Fibroblast of mammary gland (primary cell): ENCODE data around the gene PGPEP1.

Source experiments
- DNase-seq: peaks from one replicate; pipeline ENCODE4 v3.0.0-alpha.2; 2010; ENCODE audit warnings: low read depth
- H3K4me3 ChIP-seq: 2 replicates; pipeline ENCODE4 v1.5.1; 2011; ENCODE audit warnings: low read depth, mild to moderate bottlenecking, low read length, moderate library complexity; ENCODE audit not compliant: control insufficient read depth
- TF ChIP-seq, protein P1 (sequence below): conservative IDR thresholded peaks from 2 replicates; pipeline ENCODE4 v1.5.1; 2011; ENCODE audit warnings: low read depth, low read length, inconsistent platforms; ENCODE audit not compliant: control insufficient read depth, insufficient read depth

PGPEP1 gene

DNA sequence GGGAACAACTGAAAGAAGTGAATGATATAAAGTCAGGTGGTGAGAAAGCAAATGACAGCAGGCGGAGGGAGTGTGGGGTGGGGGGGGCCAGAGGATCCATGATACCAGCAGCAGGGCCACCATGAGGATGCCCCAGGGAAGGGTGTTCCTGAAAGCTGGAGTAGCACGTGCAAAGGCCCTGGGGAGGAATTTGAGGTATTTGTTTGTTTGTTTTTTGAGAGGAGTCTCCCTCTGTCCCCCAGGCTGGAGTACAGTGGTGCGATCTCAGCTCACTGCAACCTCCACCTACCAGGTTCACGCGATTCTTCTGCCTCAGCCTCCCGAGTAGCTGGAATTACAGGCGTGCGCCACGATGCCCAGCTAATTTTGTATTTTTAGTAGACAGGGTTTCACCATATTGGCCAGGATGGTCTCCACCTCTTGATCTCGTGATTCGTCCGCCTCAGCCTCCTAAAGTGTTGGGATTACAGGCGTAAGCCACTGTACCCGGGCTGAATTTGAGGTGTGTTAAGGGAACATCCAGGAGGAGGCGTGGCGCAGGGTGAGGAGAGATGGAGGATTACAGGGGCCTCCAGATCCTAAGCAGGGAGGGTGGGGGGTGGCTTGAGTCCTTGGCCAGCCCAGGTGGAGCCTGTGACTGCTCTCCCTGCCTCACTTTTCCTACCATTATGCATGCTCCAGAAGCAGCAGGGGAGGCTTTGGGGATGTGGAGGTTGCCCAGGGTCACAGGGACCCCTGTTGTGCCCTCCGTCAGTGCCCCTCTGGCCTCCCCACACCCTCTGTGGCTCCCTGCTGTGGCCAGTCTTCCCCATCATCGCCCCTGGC, 46.5 kb upstream of the PGPEP1 start:
- TF ChIP-seq, protein P1, sequence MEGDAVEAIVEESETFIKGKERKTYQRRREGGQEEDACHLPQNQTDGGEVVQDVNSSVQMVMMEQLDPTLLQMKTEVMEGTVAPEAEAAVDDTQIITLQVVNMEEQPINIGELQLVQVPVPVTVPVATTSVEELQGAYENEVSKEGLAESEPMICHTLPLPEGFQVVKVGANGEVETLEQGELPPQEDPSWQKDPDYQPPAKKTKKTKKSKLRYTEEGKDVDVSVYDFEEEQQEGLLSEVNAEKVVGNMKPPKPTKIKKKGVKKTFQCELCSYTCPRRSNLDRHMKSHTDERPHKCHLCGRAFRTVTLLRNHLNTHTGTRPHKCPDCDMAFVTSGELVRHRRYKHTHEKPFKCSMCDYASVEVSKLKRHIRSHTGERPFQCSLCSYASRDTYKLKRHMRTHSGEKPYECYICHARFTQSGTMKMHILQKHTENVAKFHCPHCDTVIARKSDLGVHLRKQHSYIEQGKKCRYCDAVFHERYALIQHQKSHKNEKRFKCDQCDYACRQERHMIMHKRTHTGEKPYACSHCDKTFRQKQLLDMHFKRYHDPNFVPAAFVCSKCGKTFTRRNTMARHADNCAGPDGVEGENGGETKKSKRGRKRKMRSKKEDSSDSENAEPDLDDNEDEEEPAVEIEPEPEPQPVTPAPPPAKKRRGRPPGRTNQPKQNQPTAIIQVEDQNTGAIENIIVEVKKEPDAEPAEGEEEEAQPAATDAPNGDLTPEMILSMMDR: no peak
- no peak for DNase-seq
- no peak overlapping the region for H3K4me3 ChIP-seq

DNA sequence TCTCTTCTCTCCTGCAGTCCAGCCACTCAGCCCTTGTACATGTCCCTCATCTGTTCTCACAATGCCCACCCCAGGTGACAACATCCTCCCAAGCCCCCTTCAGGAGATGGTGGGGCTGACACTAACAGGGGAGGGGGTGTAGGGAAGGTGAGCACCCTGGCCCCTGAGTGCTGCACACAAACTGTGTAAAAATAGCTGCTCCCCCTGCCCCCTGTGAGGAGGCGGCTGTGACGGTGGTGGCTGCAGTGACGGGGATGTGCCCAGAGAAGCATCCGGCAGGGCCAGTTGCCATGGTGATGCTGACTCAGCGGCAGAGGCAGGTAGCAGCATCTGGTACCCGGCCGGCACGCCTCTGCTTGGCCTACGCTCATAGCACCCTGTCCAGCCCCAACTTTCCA, 45.9 kb upstream of the PGPEP1 start:
- TF ChIP-seq, protein P1: no peak
- DNase-seq: no peak
- no peak overlapping the region for H3K4me3 ChIP-seq

- DNase-seq: no peak
- TF ChIP-seq, protein P1: no peak
- no peak overlapping the region for H3K4me3 ChIP-seq
Measured at GRCh38 chr19:18295034-18295451, 45.4 kb upstream of the PGPEP1 start.

DNA sequence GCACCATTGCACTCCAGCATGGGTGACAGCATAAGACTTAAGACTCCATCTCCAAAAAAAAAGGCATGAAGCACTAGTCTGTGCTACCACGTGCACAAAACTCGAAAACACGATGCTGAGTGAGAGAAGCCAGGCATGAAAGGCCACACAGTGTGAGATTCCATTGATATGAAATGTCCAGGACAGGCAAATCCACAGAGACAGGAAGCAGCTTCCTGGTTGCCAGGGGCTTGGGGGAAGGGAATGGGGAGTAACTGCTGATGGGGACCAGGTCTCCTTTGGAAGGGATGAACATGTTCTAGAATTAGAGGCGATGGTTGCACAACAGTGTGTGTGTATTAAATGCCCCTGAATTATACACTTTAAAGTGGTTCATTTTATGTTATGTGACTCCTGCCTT, 43.1 kb upstream of the PGPEP1 start:
- DNase-seq: no peak

DNA sequence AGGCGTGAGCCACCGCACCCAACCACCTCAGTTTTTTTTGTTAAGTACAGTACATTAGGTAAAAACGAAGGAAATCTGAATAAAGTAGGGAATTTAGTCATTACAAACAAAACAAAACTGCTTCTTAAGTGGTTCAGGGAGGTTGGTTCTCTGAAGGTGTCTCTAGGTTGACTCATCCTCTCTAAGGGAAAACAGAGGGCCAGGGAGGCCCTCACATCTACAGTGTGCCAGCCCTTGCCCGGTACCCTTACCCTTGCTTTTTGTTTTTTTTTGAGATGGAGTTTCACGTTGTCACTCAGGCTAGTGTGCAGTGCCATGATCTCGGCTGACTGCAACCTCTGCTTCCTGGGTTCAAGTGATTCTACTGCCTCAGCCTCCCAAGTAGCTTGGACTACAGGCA, 41.8 kb upstream of the PGPEP1 start:
- TF ChIP-seq, protein P1: no peak
- no peak overlapping the region for H3K4me3 ChIP-seq
- DNase-seq: no peak

More for the DNA sequence above, 43.1 kb upstream of the PGPEP1 start:
- TF ChIP-seq, protein P1: no peak
- H3K4me3 ChIP-seq: no peak overlapping the region

GRCh38 chr19:18299654-18300053, 40.7 kb upstream of the PGPEP1 start:
- TF ChIP-seq, protein P1: no peak
- DNase-seq: no peak

More at GRCh38 chr19:18299654-18300053, 40.7 kb upstream of the PGPEP1 start:
- H3K4me3 ChIP-seq: no peak overlapping the region
